Neural cell (in vitro differentiated cells): Measurements from ENCODE around the gene CDC123. TPM values are rescaled to one million over a fixed set of nuclear protein-coding genes. Genes with fewer than 3 reads are reported as not detected.

ENCODE experiments used
- H2AFZ ChIP-seq: fragments of 200-600, 300-800 bp; sonication (generic), shearing (Covaris generic); 2 replicates; pipeline ENCODE4 v1.6.0; 2014; ENCODE audit warnings: low read depth, mild to moderate bottlenecking, antibody characterized with exemption, low read length, moderate library complexity
- H3F3A ChIP-seq: fragments of 200-600 bp; shearing (Covaris generic); 2 replicates; pipeline ENCODE4 v1.6.1; 2016; ENCODE audit warnings: mild to moderate bottlenecking, moderate library complexity, mixed read lengths, antibody characterized with exemption, low read length; ENCODE audit not compliant: insufficient read depth, poor library complexity, severe bottlenecking
- H3K27ac ChIP-seq: fragments of 200-600, 300-800 bp; sonication (generic), shearing (Covaris generic); 2 replicates; pipeline ENCODE4 v1.5.1; 2014; ENCODE audit warnings: mild to moderate bottlenecking, low read length, moderate library complexity
- H3K27me3 ChIP-seq: fragments of 300-800, 200-600 bp; sonication (generic), shearing (Covaris generic); 2 replicates; pipeline ENCODE4 v1.6.0; 2014; ENCODE audit warnings: mild to moderate bottlenecking, low read depth, low read length, moderate library complexity; ENCODE audit not compliant: insufficient read depth
- H3K36me3 ChIP-seq: fragments of 300-800, 200-600 bp; sonication (generic), shearing (Covaris generic); 2 replicates; pipeline ENCODE4 v1.5.1; 2014; ENCODE audit warnings: mild to moderate bottlenecking, antibody characterized with exemption, low read length, moderate library complexity; ENCODE audit not compliant: insufficient read depth
- H3K4me2 ChIP-seq: fragments of 300-800, 200-600 bp; sonication (generic), shearing (Covaris generic); 2 replicates; pipeline ENCODE4 v1.6.0; 2014; ENCODE audit warnings: mild to moderate bottlenecking, low read length
- H3K4me3 ChIP-seq: fragments of 300-800, 200-600 bp; sonication (generic), shearing (Covaris generic); 2 replicates; pipeline ENCODE4 v1.5.1; 2014; ENCODE audit warnings: mild to moderate bottlenecking, low read length, moderate library complexity
- H3K79me2 ChIP-seq: fragments of 200-600 bp; shearing (Covaris generic); replicated peaks from 2 replicates; pipeline ENCODE4 v1.6.0; 2014; ENCODE audit warnings: mild to moderate bottlenecking, low read length, moderate library complexity; ENCODE audit not compliant: insufficient read depth
- H3K9ac ChIP-seq: fragments of 300-800, 200-600 bp; sonication (generic), shearing (Covaris generic); 2 replicates; pipeline ENCODE4 v1.6.1; 2016; ENCODE audit warnings: mild to moderate bottlenecking, low read length, mixed read lengths
- H3K9me2 ChIP-seq: fragments of 200-600 bp; shearing (Covaris generic); 2 replicates; pipeline ENCODE4 v1.6.1; 2016; ENCODE audit warnings: mild to moderate bottlenecking, low read length, mixed read lengths; ENCODE audit not compliant: insufficient read depth
- H3K9me3 ChIP-seq: fragments of 200-600, 300-800 bp; sonication (generic), shearing (Covaris generic); 2 replicates; pipeline ENCODE4 v1.6.1; 2016; ENCODE audit warnings: mild to moderate bottlenecking, mixed run types, low read length, moderate library complexity, mixed read lengths
- H4K20me1 ChIP-seq: fragments of 200-600 bp; shearing (Covaris generic); 2 replicates; pipeline ENCODE4 v1.6.1; 2016; ENCODE audit warnings: mild to moderate bottlenecking, mixed run types; ENCODE audit not compliant: insufficient read depth
- CTCF ChIP-seq: fragments of 450-650 bp; IDR thresholded peaks from 2 replicates; pipeline ENCODE4 v1.5.1; 2014; ENCODE audit warnings: antibody characterized with exemption, mild to moderate bottlenecking, moderate library complexity; ENCODE audit not compliant: poor library complexity, severe bottlenecking
- EP300 ChIP-seq: fragments of 450-650 bp; conservative IDR thresholded peaks from 2 replicates; pipeline ENCODE4 v1.6.1; 2014; ENCODE audit warnings: antibody characterized with exemption, mild to moderate bottlenecking, moderate library complexity; ENCODE audit not compliant: poor library complexity, severe bottlenecking
- MXI1 ChIP-seq: fragments of 450-650 bp; conservative IDR thresholded peaks from 2 replicates; pipeline ENCODE4 v1.6.1; 2014; ENCODE audit warnings: antibody characterized with exemption, mild to moderate bottlenecking; ENCODE audit not compliant: poor library complexity, severe bottlenecking
- POLR2AphosphoS5 ChIP-seq: IDR thresholded peaks from 2 replicates; pipeline ENCODE4 v1.6.1; 2012
- RAD21 ChIP-seq: fragments of 450-650 bp; conservative IDR thresholded peaks from 2 replicates; pipeline ENCODE4 v1.6.1; 2014; ENCODE audit warnings: antibody characterized with exemption, mild to moderate bottlenecking, moderate library complexity
- SMC3 ChIP-seq: fragments of 450-650 bp; conservative IDR thresholded peaks from 2 replicates; pipeline ENCODE4 v1.6.1; 2014; ENCODE audit warnings: antibody characterized with exemption, mild to moderate bottlenecking, moderate library complexity; ENCODE audit not compliant: poor library complexity
- TAF1 ChIP-seq: IDR thresholded peaks from 2 replicates; pipeline ENCODE4 v1.6.1; 2012; ENCODE audit warnings: low read depth
- polyA plus RNA-seq: library from polyadenylated mRNA; depleted of rRNA; stranded (reverse); fragments of >200 nt; gene quantifications from 2 replicates; pipeline ENCODE4 v1.2.3, GENCODE V29; 2014

The CDC123 gene
- polyA plus RNA-seq, 1 donor from 2014 or later: 110 TPM

- no peaks in the 10 kb centered on the region for H3K27me3 ChIP-seq
- peaks cover 5% of the 10 kb centered on the region for H3K36me3 ChIP-seq
- no peaks in the 10 kb centered on the region for H3K9me3 ChIP-seq
- H3F3A ChIP-seq: no peaks in the 10 kb centered on the region
- no peak overlapping the region for H3K4me3 ChIP-seq
- no peak overlapping the region for H3K27ac ChIP-seq
- no peaks in the 10 kb centered on the region for H4K20me1 ChIP-seq
- H3K9me2 ChIP-seq: no peaks in the 10 kb centered on the region
- no peak overlapping the region for H3K9ac ChIP-seq
- H3K4me2 ChIP-seq: no peak overlapping the region
- TF ChIP-seq EP300: no peak
- TF ChIP-seq RAD21: peak; percentile 75
- peak; percentile 74 for TF ChIP-seq SMC3
- peak; percentile 74 for TF ChIP-seq CTCF
- H2AFZ ChIP-seq: no peak overlapping the region
- no peaks in the 10 kb centered on the region for H3K79me2 ChIP-seq
Measured at GRCh38 chr10:12214763-12215218, 18.8 kb downstream of the CDC123 start.

- H3K79me2 ChIP-seq: no peaks in the 10 kb centered on the region
- H3K9me2 ChIP-seq: no peaks in the 10 kb centered on the region
- H3K9me3 ChIP-seq: no peaks in the 10 kb centered on the region
Measured at GRCh38 chr10:12218991-12219390, 23.0 kb downstream of the CDC123 start.

More at GRCh38 chr10:12218991-12219390, 23.0 kb downstream of the CDC123 start:
- Histone ChIP-seq H3K4me2 (no peak overlapping the region), H3K9ac (no peak overlapping the region), H3K4me3 (no peak overlapping the region), H3F3A (no peaks in the 10 kb centered on the region), H3K36me3 (peaks cover 5% of the 10 kb centered on the region), H3K27me3 (no peaks in the 10 kb centered on the region), H2AFZ (no peak overlapping the region), H4K20me1 (no peaks in the 10 kb centered on the region), H3K27ac (no peak overlapping the region)
- no peak for TF ChIP-seq MXI1
- TF ChIP-seq CTCF: no peak
- TF ChIP-seq EP300: no peak
- no peak for TF ChIP-seq TAF1
- no peak for TF ChIP-seq POLR2AphosphoS5
